SH-SY5Y (cell line): ENCODE data around the gene FANCC.

ENCODE experiments used
- GATA2 ChIP-seq: IDR thresholded peaks from 2 replicates; pipeline ENCODE4 v1.6.1; 2011; ENCODE audit warnings: mild to moderate bottlenecking, low read depth, low read length
- GATA3 ChIP-seq: IDR thresholded peaks from 2 replicates; pipeline ENCODE4 v1.6.1; 2011; ENCODE audit warnings: low read depth, mild to moderate bottlenecking, low read length, moderate library complexity

FANCC gene

GRCh38 chr9:95276395-95276954 lies 41.0 kb downstream of the FANCC start:
- TF ChIP-seq GATA3 = no peak
- no peak for TF ChIP-seq GATA2

GRCh38 chr9:95273369-95274022 lies 44.0 kb downstream of the FANCC start:
- TF ChIP-seq GATA2 (no peak), GATA3 (no peak)

- TF ChIP-seq GATA3 (no peak), GATA2 (no peak)
These were observed 44.7 kb downstream of the FANCC start for GRCh38 chr9:95272830-95273229.

GRCh38 chr9:95270790-95271189 lies 46.7 kb downstream of the FANCC start:
- TF ChIP-seq GATA3 = no peak
- no peak for TF ChIP-seq GATA2

GRCh38 chr9:95268681-95269080 lies 48.8 kb downstream of the FANCC start:
- no peak for TF ChIP-seq GATA3
- no peak for TF ChIP-seq GATA2

GRCh38 chr9:95266649-95267048 lies 50.9 kb downstream of the FANCC start:
- TF ChIP-seq GATA2 (no peak), GATA3 (no peak)

GRCh38 chr9:95265960-95266359 lies 51.5 kb downstream of the FANCC start:
- no peak for TF ChIP-seq GATA3
- no peak for TF ChIP-seq GATA2

GRCh38 chr9:95264954-95265615 lies 52.4 kb downstream of the FANCC start:
- TF ChIP-seq GATA3 (no peak), GATA2 (no peak)

- TF ChIP-seq GATA2 (no peak), GATA3 (no peak)
These were observed 55.6 kb downstream of the FANCC start for GRCh38 chr9:95261890-95262289.

GRCh38 chr9:95250462-95251221 lies 66.9 kb downstream of the FANCC start:
- no peak for TF ChIP-seq GATA3
- TF ChIP-seq GATA2 = no peak

- no peak for TF ChIP-seq GATA2
- no peak for TF ChIP-seq GATA3
These were observed 67.5 kb downstream of the FANCC start for GRCh38 chr9:95249986-95250385.

GRCh38 chr9:95246547-95246946 lies 71.0 kb downstream of the FANCC start:
- TF ChIP-seq GATA2 (no peak), GATA3 (no peak)

- TF ChIP-seq GATA2 (no peak), GATA3 (no peak)
These were observed 74.9 kb downstream of the FANCC start for GRCh38 chr9:95242613-95243012.

- no peak for TF ChIP-seq GATA2
- TF ChIP-seq GATA3 = no peak
These were observed 78.4 kb downstream of the FANCC start for GRCh38 chr9:95239071-95239470.
